HUES64 (cell line): Measurements from ENCODE around the gene ACAD9.
"Not testable (repeated sequence)": the region's sequence is repeated elsewhere in the genome, so short reads cannot be mapped to it uniquely, and the experiment has no call there.

Source experiments
- H3K27ac ChIP-seq: 2 replicates; pipeline ENCODE4 v1.7.0; 2013; ENCODE audit warnings: low read depth, low read length, inconsistent platforms
- H3K27me3 ChIP-seq: 2 replicates; pipeline ENCODE4 v1.6.1; 2013; ENCODE audit warnings: mild to moderate bottlenecking, low read length; ENCODE audit not compliant: insufficient read depth
- H3K36me3 ChIP-seq: 2 replicates; pipeline ENCODE4 v1.6.1; 2013; ENCODE audit warnings: mild to moderate bottlenecking, low read length; ENCODE audit not compliant: insufficient read depth
- H3K4me1 ChIP-seq: 2 replicates; pipeline ENCODE4 v1.6.1; 2013; ENCODE audit warnings: mild to moderate bottlenecking, low read length, moderate library complexity; ENCODE audit not compliant: insufficient read depth
- H3K4me3 ChIP-seq: 2 replicates; pipeline ENCODE4 v1.5.1; 2013; ENCODE audit warnings: mild to moderate bottlenecking, low read length, moderate library complexity
- H3K9ac ChIP-seq: 2 replicates; pipeline ENCODE4 v1.6.1; 2013; ENCODE audit warnings: mild to moderate bottlenecking, low read depth, low read length
- H3K9me3 ChIP-seq: 2 replicates; pipeline ENCODE4 v1.6.1; 2013; ENCODE audit warnings: low read depth, low read length; ENCODE audit not compliant: insufficient read depth
- WGBS: fragments of 150-250, 120-280 bp; methylation state at CpG from one replicate; pipeline ENCODE4 v1.1.7; 2013; ENCODE audit warnings: missing lambda C conversion rate; 5-methylcytosine and 5-hydroxymethylcytosine counted together

Gene ACAD9

GRCh38 chr3:128923576-128923975 lies 44.2 kb downstream of the ACAD9 start:
- Histone ChIP-seq H3K36me3 (peaks cover 9% of the 10 kb centered on the region; the same call in 1 of the 2 replicates), H3K9ac (no peak overlapping the region), H3K4me3 (no peak overlapping the region), H3K9me3 (peaks cover 83% of the 10 kb centered on the region), H3K27me3 (no peaks in the 10 kb centered on the region), H3K4me1 (no peaks in the 10 kb centered on the region), H3K27ac (no peak overlapping the region)
- 89% methylated on average over 2 of the region's 2 CpGs for WGBS

DNA sequence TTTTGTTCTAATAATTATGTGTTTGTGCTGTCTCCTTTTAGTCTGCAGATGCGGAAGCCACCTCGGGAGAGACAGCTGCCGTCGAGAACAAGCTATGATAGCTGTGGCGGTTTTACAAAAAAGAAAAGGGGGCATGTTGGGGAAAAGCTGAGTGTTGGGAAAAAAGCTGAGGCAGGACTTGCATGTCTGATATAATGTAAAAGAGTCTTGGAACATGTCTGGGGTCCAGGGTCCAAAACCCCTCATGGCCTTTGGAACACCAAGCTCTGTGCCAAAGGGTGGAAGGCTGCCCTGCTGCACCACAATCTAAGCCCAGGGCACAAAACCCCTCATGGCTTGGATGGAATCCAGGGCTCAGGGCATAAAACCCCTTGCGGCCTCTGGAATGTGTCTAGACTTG lies 44.6 kb downstream of the ACAD9 start:
- 90% methylated on average over 6 of the region's 6 CpGs for WGBS
- not testable (repeated sequence) for H3K4me3 ChIP-seq, H3K9ac ChIP-seq, H3K27me3 ChIP-seq, H3K27ac ChIP-seq, H3K4me1 ChIP-seq, H3K36me3 ChIP-seq
- H3K9me3 ChIP-seq = peaks cover 83% of the 10 kb centered on the region

- WGBS = 100% methylated on average over 2 of the region's 3 CpGs
- Histone ChIP-seq H3K27me3 (no peaks in the 10 kb centered on the region), H3K9ac (no peak overlapping the region), H3K4me1 (no peaks in the 10 kb centered on the region), H3K27ac (no peak overlapping the region), H3K36me3 (no peaks in the 10 kb centered on the region), H3K9me3 (peaks cover 45% of the 10 kb centered on the region), H3K4me3 (no peak overlapping the region)
Observed at GRCh38 chr3:128929364-128929763, 49.9 kb downstream of the ACAD9 start.

DNA sequence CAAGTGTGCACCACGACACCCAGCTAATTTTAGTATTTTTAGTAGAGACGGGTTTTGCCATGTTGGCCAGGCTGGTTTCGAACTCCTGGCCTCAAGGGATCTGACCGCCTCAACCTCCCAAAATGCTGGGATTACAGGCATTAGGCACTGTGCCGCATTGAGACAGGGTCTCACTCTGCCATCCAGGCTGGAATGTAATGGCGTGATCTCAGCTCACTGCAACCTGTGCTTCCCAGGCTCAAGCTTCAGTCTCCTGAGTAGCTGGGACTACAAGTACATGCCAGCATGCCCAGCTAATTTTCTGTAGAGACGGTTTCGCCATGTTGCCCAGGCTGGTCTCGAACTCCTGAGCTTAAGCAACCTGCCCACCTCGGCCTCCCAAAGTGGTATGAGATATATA lies 51.6 kb downstream of the ACAD9 start:
- Histone ChIP-seq H3K36me3 (no peaks in the 10 kb centered on the region), H3K9ac (no peak overlapping the region), H3K4me1 (no peaks in the 10 kb centered on the region), H3K27ac (no peak overlapping the region), H3K4me3 (no peak overlapping the region), H3K27me3 (no peaks in the 10 kb centered on the region), H3K9me3 (peaks cover 30% of the 10 kb centered on the region)
- WGBS = 93% methylated on average over 9 of the region's 10 CpGs

DNA sequence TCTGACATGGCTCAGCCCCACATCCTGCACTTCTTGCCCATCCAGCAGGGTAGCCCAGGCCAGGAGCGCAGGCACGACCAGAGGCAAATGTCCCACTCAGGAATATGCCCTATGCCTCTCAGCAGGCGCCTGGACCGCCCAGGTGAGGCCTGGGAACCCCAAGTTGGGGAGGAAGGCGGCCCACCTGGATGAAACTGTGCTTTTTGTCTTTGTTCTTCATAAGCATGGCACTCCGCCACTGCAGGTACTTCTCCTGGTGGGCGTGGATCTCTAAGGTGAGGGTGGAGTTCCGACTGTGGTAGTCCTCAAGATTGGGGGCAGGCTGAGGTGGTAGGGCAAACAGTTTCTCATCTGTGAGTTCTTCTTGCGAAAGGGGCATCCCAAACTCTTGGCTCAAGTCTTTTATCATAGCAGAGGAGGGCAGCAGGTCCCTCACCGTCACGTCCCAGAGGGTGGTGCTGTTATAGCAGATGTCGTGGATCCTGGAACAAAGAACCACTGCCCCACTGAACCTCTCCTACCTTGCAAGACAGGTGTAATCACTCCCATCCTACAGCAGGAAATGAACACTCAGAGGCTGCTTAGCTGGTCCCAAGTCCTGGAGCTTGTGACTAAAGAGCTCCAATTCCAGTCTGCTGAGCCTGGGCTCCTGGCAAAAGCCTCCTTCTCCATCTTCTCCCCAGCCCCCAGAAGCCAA lies 53.2 kb downstream of the ACAD9 start:
- WGBS = 84% methylated on average over 12 of the region's 12 CpGs
- Histone ChIP-seq H3K4me3 (no peak overlapping the region), H3K27ac (no peak overlapping the region), H3K9me3 (peaks cover 19% of the 10 kb centered on the region; the same call in 1 of the 2 replicates), H3K27me3 (no peaks in the 10 kb centered on the region), H3K36me3 (no peaks in the 10 kb centered on the region), H3K4me1 (no peaks in the 10 kb centered on the region), H3K9ac (no peak overlapping the region)

DNA sequence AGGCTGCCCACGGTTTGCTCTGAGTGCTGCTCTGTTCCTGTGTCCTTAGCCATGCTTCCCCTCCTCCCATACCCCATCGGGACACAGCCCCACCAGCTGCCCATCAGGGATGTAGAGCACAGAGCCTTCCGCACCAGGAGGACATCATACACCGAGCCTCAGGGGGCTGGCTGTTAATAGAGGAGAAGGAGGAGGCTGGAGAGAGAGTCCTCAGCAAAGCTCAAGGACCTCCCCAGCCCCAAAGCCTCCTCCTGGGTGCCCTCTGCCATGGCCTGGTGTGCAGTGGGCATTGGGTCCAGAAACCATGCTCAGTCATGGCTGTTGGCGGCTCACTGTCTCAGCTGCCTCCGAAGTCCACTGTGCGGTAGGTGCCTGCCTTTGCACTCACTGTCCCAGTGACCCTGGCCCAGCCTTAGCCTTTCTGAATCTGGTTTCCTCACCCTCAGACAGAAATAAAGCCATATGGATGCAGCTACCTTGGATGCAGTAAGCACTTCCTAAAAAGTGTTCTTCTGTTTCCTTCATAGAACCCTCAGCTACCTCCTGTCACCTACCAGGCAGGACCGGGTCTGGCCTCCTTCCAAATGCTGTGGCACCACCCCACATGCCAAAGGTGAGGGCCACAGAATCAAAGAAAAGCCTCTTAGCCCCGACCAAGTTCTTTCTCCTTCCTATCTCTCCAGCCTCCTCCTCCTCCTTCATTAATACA lies 53.9 kb downstream of the ACAD9 start:
- no peaks in the 10 kb centered on the region for H3K27me3 ChIP-seq
- WGBS = 79% methylated on average over 9 of the region's 9 CpGs
- no peak overlapping the region for H3K4me3 ChIP-seq
- H3K36me3 ChIP-seq = no peaks in the 10 kb centered on the region
- no peaks in the 10 kb centered on the region for H3K4me1 ChIP-seq
- peaks cover 16% of the 10 kb centered on the region; the same call in 1 of the 2 replicates for H3K9me3 ChIP-seq
- no peak overlapping the region for H3K9ac ChIP-seq
- no peak overlapping the region for H3K27ac ChIP-seq

GRCh38 chr3:128933922-128934253 lies 54.5 kb downstream of the ACAD9 start:
- H3K36me3 ChIP-seq = no peaks in the 10 kb centered on the region
- H3K27me3 ChIP-seq = no peaks in the 10 kb centered on the region
- 84% methylated on average over 2 of the region's 2 CpGs for WGBS
- H3K9ac ChIP-seq = no peak overlapping the region
- no peak overlapping the region for H3K27ac ChIP-seq
- H3K9me3 ChIP-seq = peaks cover 10% of the 10 kb centered on the region; the same call in 1 of the 2 replicates
- H3K4me1 ChIP-seq = no peaks in the 10 kb centered on the region
- no peak overlapping the region for H3K4me3 ChIP-seq

DNA sequence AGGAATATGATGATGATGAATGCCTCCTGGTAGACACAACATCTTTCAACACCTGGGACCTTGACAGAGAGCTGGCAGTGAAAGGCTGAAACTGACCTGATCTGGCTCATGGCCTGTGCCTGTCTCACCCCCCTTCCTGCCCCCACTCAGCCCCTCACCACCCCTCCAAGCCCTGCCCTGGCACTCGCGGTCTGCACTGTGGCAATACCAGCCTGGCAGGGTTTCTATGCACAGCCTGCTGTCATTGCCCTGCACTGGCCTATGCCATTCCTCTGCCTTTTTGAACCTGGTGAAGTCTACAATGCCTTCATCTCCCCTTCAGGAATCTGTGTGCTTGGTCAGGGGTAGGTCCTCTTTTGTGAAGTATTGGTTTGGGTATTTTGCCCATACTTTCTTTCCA lies 56.5 kb downstream of the ACAD9 start:
- Histone ChIP-seq H3K4me3 (no peak overlapping the region), H3K9me3 (no peaks in the 10 kb centered on the region), H3K36me3 (no peaks in the 10 kb centered on the region), H3K27ac (no peak overlapping the region), H3K4me1 (no peaks in the 10 kb centered on the region), H3K27me3 (no peaks in the 10 kb centered on the region), H3K9ac (no peak overlapping the region)
- 83% methylated on average over 2 of the region's 2 CpGs for WGBS

GRCh38 chr3:128936341-128936740 lies 56.9 kb downstream of the ACAD9 start:
- Histone ChIP-seq H3K4me3 (no peak overlapping the region), H3K27me3 (no peaks in the 10 kb centered on the region), H3K36me3 (no peaks in the 10 kb centered on the region), H3K27ac (no peak overlapping the region), H3K9ac (no peak overlapping the region), H3K9me3 (no peaks in the 10 kb centered on the region), H3K4me1 (no peaks in the 10 kb centered on the region)
- 74% methylated on average over 4 of the region's 4 CpGs for WGBS

DNA sequence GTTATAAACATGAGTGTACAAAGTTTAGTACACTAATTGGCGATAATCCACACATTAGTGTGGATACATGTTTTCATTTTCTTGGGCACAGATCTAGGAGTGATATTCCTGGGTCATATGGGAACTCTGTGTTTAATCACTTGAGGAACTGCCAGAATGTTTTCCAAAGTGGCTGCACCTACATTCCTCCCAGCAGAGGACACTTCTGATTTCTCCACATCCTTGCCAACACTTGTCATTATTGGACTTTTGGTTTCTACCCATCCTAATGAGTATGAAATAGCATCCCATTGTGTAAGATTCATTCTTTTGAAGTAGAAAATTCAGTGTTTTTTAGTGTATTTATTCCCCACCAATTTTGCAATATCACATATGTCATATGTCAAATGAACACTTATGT lies 60.8 kb downstream of the ACAD9 start:
- 96% methylated on average over 1 of the region's 1 CpG for WGBS
- Histone ChIP-seq H3K36me3 (no peaks in the 10 kb centered on the region), H3K27me3 (no peaks in the 10 kb centered on the region), H3K4me1 (no peaks in the 10 kb centered on the region), H3K27ac (no peak overlapping the region), H3K4me3 (no peak overlapping the region), H3K9me3 (no peaks in the 10 kb centered on the region), H3K9ac (no peak overlapping the region)

DNA sequence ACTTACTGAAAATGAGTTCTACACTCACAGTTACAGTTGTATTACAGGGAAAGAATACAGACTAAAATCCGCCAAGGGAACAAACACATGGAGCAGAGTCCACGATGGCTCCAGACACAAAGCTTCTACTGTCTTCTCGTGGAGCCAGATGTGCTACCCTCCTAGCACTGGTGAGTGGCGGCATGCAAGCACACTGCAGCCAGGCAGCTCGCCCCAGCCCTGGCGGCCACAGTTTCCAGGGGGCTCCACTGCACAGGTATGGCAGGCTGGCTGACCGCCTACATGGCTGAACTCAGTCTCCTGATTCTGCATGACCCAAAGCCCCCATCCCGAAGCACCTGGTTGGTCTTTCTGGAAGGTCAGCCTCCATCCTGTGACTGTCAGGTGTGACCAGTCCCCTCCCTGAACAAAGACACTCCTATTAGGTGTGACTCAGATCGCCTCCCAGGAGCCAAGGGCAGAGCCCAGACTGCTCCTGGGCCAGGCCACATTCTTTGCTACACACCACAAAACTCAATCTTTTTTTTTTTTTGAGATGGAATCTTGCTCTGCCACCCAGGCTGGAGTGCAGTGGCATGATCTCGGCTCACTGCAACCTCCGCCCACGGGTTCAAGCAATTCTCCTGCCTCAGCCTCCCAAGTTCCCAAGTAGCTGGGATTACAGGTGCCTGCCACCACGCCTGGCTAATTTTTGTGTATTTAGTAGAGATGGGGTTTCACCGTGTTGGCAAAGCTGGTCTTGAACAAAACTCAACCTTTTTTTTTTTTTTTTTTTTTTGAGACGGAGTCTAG lies 62.9 kb downstream of the ACAD9 start:
- Histone ChIP-seq H3K27ac (no peak overlapping the region), H3K9ac (no peak overlapping the region), H3K36me3 (no peaks in the 10 kb centered on the region), H3K4me1 (no peaks in the 10 kb centered on the region), H3K4me3 (no peak overlapping the region), H3K27me3 (no peaks in the 10 kb centered on the region), H3K9me3 (no peaks in the 10 kb centered on the region)
- WGBS = 86% methylated on average over 15 of the region's 15 CpGs
